Measurements from ENCODE around the gene LCMT1.

GRCh38 chr16:25097276-25097975, 14.1 kb upstream of the LCMT1 start:
- TF ChIP-seq POLR2A (IDR thresholded peaks at IDR 0.05) = no peak
- no peak for TF ChIP-seq CTCF (IDR thresholded peaks at IDR 0.05)
- TF ChIP-seq EP300 (IDR thresholded peaks at IDR 0.05) = no peak

Data from ovary (tissue), 3 donors.